ENCODE results near the gene OR51B4. TPM values are rescaled to one million over a fixed set of nuclear protein-coding genes. Genes with fewer than 3 reads are reported as not detected.
"Not testable (repeated sequence)": the region's sequence is repeated elsewhere in the genome, so short reads cannot be mapped to it uniquely, and the experiment has no call there.

Gene OR51B4
- total RNA-seq, 1 experiment from 2014 or later: 10.7 TPM

GRCh38 chr11:5281596-5281995 lies 20.1 kb downstream of the OR51B4 start:
- no peak for DNase-seq (ENCODE audit: low read depth, low spot score)
- in situ Hi-C loops (cut with HindIII; ENCODE audit: low pct_unique_long_range_greater_than_20kb, low sequenced_read_pairs): no loop called here

DNA sequence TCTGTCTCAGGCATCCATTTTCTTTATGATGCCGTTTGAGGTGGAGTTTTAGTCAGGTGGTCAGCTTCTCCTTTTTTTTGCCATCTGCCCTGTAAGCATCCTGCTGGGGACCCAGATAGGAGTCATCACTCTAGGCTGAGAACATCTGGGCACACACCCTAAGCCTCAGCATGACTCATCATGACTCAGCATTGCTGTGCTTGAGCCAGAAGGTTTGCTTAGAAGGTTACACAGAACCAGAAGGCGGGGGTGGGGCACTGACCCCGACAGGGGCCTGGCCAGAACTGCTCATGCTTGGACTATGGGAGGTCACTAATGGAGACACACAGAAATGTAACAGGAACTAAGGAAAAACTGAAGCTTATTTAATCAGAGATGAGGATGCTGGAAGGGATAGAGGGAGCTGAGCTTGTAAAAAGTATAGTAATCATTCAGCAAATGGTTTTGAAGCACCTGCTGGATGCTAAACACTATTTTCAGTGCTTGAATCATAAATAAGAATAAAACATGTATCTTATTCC lies 21.1 kb downstream of the OR51B4 start:
- peak; percentile 42 for DNase-seq (ENCODE audit: low read depth, low spot score)
- in situ Hi-C loops (cut with HindIII; ENCODE audit: low pct_unique_long_range_greater_than_20kb, low sequenced_read_pairs): no loop called here

DNA sequence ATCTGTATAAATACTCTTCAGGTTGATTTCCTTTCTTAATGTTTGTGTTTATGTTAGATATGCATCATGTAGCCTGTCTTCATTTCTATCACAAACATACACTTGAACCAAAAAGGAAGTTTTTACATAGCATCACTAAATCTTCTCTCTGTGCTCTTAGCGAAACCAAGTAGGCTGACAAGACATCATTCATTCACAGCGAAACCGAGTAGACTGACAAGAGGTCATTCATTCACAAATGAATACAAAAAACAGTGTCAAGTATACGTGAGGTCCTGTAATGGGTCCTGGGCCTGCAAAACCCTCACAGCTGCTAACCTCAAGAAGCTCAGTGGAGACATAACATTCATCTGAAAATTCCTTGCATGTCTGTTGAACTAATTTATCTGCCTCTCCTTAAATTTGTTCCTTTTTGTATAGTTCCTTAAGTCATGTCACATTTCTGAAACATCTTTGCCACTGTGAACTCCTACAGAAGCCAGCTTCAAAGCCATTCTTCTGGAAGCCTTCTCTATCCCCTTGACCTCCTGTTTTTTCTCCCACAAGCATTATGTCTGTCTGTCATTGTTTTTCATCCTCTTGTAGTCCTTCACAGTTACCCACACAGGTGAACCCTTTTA lies 22.2 kb downstream of the OR51B4 start:
- in situ Hi-C loops (cut with HindIII; ENCODE audit: low pct_unique_long_range_greater_than_20kb, low sequenced_read_pairs): no loop called here
- no peak for DNase-seq (ENCODE audit: low read depth, low spot score)

GRCh38 chr11:5277807-5278382 lies 23.9 kb downstream of the OR51B4 start:
- DNase-seq (ENCODE audit: low read depth, low spot score): no peak
- in situ Hi-C loops (cut with HindIII; ENCODE audit: low pct_unique_long_range_greater_than_20kb, low sequenced_read_pairs): no loop called here

DNA sequence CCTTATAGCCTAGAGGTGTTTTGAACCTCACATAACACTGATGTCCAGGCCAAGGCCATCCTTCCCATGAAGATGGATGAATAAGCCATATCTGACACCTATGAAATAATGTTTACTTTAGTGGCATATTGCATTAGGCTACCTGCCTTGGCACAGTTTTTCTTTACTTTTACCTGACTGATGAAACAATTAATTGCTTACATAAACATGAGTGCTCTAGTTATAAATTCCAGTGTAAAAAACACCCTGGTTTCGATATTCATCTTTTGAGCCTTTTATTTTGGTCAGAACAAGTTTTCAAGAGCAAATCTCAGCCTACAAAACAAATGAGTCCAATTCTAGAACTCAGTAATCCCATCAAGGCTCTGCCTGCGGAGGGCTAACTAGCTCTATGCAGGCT lies 25.0 kb downstream of the OR51B4 start:
- DNase-seq (ENCODE audit: low read depth, low spot score): no peak
- in situ Hi-C loops (cut with HindIII; ENCODE audit: low pct_unique_long_range_greater_than_20kb, low sequenced_read_pairs): no loop called here

GRCh38 chr11:5275369-5276110 lies 26.2 kb downstream of the OR51B4 start:
- no peak for DNase-seq (ENCODE audit: low read depth, low spot score)
- in situ Hi-C loops (cut with HindIII; ENCODE audit: low pct_unique_long_range_greater_than_20kb, low sequenced_read_pairs): no loop called here

DNA sequence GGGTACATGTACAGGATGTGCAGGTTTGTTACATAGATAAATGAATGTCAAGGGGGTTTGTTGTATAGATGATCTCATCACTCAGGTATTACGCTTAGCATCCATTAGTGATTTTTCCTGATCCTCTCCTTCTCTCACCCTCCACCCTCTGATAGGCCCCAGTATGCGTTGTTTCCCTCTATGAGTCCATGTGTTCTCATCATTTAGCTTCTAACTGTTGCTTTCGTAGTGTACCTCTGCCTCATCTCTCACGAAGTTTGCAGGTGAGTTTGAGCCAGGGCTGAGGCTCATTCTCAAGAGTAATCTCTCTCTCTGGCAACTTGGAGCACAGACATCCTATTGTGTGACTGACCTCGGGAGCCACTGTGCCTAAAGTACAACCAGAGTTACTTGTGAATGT lies 27.4 kb downstream of the OR51B4 start:
- no peak for DNase-seq (ENCODE audit: low read depth, low spot score)
- in situ Hi-C loops (cut with HindIII; ENCODE audit: low pct_unique_long_range_greater_than_20kb, low sequenced_read_pairs): no loop called here

GRCh38 chr11:5272395-5273017 lies 29.2 kb downstream of the OR51B4 start:
- in situ Hi-C loops (cut with HindIII; ENCODE audit: low pct_unique_long_range_greater_than_20kb, low sequenced_read_pairs): no loop called here
- no peak for DNase-seq (ENCODE audit: low read depth, low spot score)

GRCh38 chr11:5269715-5270147 lies 32.0 kb downstream of the OR51B4 start, which contains the start of gene HBE1:
HBE1 (minus strand) TSS chr11:5269945; CDS start chr11:5269890, 55 bp downstream.
- in situ Hi-C loops (cut with HindIII; ENCODE audit: low pct_unique_long_range_greater_than_20kb, low sequenced_read_pairs): no loop called here
- DNase-seq (ENCODE audit: low read depth, low spot score): no peak

DNA sequence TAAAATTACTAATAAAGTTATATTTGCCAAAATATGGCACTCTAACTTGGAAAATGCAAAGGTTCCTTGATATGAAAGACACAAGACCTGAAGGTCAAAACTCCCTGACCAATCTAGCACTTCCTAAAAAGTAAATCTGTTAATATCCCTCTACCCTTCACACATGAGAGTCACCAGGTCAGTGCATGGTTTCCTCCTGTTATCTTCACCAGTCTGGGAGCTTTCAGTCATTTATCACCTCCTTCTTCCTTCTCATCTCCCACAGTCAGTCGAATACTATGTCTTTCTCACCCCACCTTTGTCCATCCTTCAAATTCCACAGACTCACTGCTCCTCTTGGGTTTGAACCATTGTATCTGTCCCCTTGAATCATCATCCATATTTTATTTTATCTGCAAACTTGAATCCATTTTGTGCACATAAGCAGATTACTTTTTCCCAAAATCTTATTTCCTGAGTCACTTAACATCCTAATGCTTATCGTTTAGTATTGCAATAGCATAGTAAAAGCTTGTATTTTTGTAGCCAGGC lies 34.6 kb downstream of the OR51B4 start:
- DNase-seq (ENCODE audit: low read depth, low spot score): no peak
- in situ Hi-C loops (cut with HindIII; ENCODE audit: low pct_unique_long_range_greater_than_20kb, low sequenced_read_pairs): no loop called here

- DNase-seq (ENCODE audit: low read depth, low spot score): no peak
- in situ Hi-C loops (cut with HindIII; ENCODE audit: low pct_unique_long_range_greater_than_20kb, low sequenced_read_pairs): no loop called here
Observed at GRCh38 chr11:5266609-5267008, 35.1 kb downstream of the OR51B4 start.

GRCh38 chr11:5265832-5266231 lies 35.9 kb downstream of the OR51B4 start:
- in situ Hi-C loops (cut with HindIII; ENCODE audit: low pct_unique_long_range_greater_than_20kb, low sequenced_read_pairs): no loop called here
- DNase-seq (ENCODE audit: low read depth, low spot score): no peak

GRCh38 chr11:5258543-5259262 lies 43.0 kb downstream of the OR51B4 start:
- in situ Hi-C loops (cut with HindIII; ENCODE audit: low pct_unique_long_range_greater_than_20kb, low sequenced_read_pairs): no loop called here
- no peak for DNase-seq (ENCODE audit: low read depth, low spot score)

DNA sequence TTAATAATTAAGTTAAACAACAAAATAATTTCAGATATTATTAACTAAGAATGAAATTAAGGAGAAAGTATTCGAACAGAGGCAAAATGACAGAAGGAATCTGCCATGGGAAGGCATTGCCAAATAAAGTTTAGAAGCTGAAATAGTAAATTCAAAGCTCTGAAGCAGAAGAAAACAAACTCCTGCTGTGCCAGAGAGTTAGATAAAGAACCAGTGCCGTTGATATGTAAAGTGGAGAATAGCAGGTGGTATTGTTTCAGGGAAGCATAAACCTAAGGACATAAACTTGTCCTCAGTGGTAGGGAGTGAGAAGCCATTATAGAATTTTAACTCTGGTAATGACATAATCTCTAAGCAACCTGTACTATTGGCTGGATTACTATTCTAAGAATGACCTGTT lies 44.5 kb downstream of the OR51B4 start:
- in situ Hi-C loops (cut with HindIII; ENCODE audit: low pct_unique_long_range_greater_than_20kb, low sequenced_read_pairs): no loop called here
- no peak for DNase-seq (ENCODE audit: low read depth, low spot score)

- DNase-seq (ENCODE audit: low read depth, low spot score); in situ Hi-C loops (cut with HindIII; ENCODE audit: low pct_unique_long_range_greater_than_20kb, low sequenced_read_pairs): not testable (repeated sequence)
Observed at GRCh38 chr11:5254646-5255413, 46.9 kb downstream of the OR51B4 start, which contains the start of gene HBG2. HBG2 (minus strand) TSS chr11:5254781; CDS start chr11:5254728, 53 bp downstream.

DNA sequence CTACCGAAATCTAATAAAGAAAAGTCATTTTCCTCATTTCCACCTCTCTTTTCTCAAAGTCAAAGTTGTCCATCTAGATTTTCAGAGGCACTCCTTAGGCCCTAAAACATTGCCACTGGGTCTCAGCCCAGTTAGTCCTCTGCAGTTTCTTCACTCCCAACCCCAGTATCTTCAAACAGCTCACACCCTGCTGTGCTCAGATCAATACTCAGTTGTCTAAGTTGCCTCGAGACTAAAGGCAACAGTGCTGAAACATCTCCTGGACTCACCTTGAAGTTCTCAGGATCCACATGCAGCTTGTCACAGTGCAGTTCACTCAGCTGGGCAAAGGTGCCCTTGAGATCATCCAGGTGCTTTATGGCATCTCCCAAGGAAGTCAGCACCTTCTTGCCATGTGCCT lies 47.7 kb downstream of the OR51B4 start:
- in situ Hi-C loops (cut with HindIII; ENCODE audit: low pct_unique_long_range_greater_than_20kb, low sequenced_read_pairs); DNase-seq (ENCODE audit: low read depth, low spot score): not testable (repeated sequence)

GRCh38 chr11:5253440-5253839 lies 48.3 kb downstream of the OR51B4 start:
- DNase-seq (ENCODE audit: low read depth, low spot score); in situ Hi-C loops (cut with HindIII; ENCODE audit: low pct_unique_long_range_greater_than_20kb, low sequenced_read_pairs): not testable (repeated sequence)

Measured in SK-MEL-5 (cell line).